Retina (tissue), 1 donor: ENCODE results near the gene NHLH2.

Experiments used
- DNase-seq: peaks from one replicate; pipeline ENCODE4 v3.0.0-alpha.2; 2016

NHLH2 gene

GRCh38 chr1:115796897-115797296 is 44.0 kb downstream of the NHLH2 start:
- DNase-seq = peak; percentile 50

GRCh38 chr1:115796036-115796435 is 44.9 kb downstream of the NHLH2 start:
- DNase-seq = peak; percentile 53

GRCh38 chr1:115794976-115795639 is 45.8 kb downstream of the NHLH2 start:
- DNase-seq = peak; percentile 57

- no peak for DNase-seq
These were observed 47.8 kb downstream of the NHLH2 start for GRCh38 chr1:115793162-115793561.

GRCh38 chr1:115791816-115792215 is 49.1 kb downstream of the NHLH2 start:
- DNase-seq = no peak

- no peak for DNase-seq
These were observed 50.1 kb downstream of the NHLH2 start for GRCh38 chr1:115790846-115791245.

GRCh38 chr1:115790356-115790755 is 50.6 kb downstream of the NHLH2 start:
- DNase-seq = no peak
